B cell (primary cell): Measurements from ENCODE around the gene CCDC136.

Experiments used
- EZH2 ChIP-seq: IDR thresholded peaks from 2 replicates; pipeline ENCODE4 v1.6.1; 2012; ENCODE audit warnings: borderline replicate concordance, low read depth, mild to moderate bottlenecking, moderate library complexity, low read length; ENCODE audit not compliant: insufficient read depth, poor library complexity, severe bottlenecking
- TF ChIP-seq, protein P1 (sequence below): fragments of 200-600 bp; IDR thresholded peaks from one replicate; pipeline ENCODE4 v1.8.0; 2022; ENCODE audit warnings: antibody characterized with exemption, mild to moderate bottlenecking

DNA sequence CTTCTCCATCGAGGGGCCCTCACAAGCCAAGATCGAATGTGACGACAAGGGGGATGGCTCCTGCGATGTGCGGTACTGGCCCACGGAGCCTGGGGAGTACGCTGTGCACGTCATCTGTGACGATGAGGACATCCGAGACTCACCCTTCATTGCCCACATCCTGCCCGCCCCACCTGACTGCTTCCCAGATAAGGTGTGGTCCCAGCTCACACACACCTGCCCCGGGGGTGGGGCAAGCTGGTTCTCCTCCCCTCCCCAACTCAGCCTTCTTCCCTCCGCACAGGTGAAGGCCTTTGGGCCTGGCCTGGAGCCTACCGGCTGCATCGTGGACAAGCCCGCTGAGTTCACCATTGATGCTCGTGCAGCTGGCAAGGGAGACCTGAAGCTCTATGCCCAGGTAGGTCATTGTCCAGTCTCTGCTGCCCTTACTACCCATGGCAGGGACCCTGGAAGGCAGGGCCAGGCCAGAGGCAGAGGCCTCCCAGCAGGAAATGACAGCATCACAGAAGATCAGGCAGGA lies 49.5 kb downstream of the CCDC136 start:
- TF ChIP-seq, protein P1, sequence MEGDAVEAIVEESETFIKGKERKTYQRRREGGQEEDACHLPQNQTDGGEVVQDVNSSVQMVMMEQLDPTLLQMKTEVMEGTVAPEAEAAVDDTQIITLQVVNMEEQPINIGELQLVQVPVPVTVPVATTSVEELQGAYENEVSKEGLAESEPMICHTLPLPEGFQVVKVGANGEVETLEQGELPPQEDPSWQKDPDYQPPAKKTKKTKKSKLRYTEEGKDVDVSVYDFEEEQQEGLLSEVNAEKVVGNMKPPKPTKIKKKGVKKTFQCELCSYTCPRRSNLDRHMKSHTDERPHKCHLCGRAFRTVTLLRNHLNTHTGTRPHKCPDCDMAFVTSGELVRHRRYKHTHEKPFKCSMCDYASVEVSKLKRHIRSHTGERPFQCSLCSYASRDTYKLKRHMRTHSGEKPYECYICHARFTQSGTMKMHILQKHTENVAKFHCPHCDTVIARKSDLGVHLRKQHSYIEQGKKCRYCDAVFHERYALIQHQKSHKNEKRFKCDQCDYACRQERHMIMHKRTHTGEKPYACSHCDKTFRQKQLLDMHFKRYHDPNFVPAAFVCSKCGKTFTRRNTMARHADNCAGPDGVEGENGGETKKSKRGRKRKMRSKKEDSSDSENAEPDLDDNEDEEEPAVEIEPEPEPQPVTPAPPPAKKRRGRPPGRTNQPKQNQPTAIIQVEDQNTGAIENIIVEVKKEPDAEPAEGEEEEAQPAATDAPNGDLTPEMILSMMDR: no peak
- no peak for TF ChIP-seq EZH2
